Measurements from ENCODE around the gene TLE1.
"Not testable (repeated sequence)": the region's sequence is repeated elsewhere in the genome, so short reads cannot be mapped to it uniquely, and the experiment has no call there.

TLE1 gene

DNA sequence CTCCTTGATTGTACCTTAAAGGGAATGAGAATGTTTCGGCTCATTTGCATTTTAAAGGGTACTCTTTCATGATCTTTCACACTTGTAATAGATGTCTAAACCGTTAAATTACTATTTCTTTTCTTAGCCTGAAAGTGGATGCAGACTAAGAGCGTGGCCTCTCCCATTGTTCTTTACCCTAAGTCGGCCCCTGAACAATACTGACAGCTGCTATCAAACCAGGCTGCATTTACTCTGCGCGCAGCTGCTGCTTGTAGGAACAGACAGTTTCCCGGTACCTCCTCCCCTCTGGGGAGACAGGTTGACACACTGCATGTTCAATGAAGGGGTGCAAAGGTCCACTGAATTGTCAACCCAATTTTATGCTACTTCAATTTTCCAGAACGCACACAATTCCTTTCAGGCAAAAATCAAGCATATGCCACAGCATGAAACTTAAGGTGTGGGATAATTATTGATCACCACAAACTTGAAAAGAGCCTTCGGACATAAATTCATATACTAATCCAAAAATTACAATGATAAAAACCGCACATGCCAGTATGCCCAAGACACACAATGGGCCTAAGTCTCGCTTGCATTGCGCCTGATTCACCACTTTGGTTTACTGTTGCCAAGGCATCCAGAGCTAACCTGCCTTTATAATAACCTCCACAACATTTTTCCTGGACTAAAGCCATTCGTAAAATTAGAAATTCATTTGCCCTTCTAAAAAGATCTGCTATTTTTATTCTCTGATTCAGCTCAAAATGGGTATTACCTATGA is 39.7 kb downstream of the TLE1 start:
- no peak overlapping the region for H3K4me2 ChIP-seq (ENCODE audit: low read depth, low read length, poor library complexity, severe bottlenecking)
- H3K36me3 ChIP-seq (ENCODE audit: insufficient read depth, low read length) = peaks cover 21% of the 10 kb centered on the region; the same call in 1 of the 2 replicates

GRCh38 chr9:81648891-81649290 is 40.5 kb downstream of the TLE1 start:
- Histone ChIP-seq H3F3A (ENCODE audit: low read depth) (no peaks in the 10 kb centered on the region), H3K9me2 (replicated peaks; ENCODE audit: low read depth, low read length) (no peaks in the 10 kb centered on the region), H3K4me1 (ENCODE audit: insufficient read depth, low read length, poor library complexity, severe bottlenecking) (peaks cover 9% of the 10 kb centered on the region), H3K4me2 (ENCODE audit: low read depth, low read length, poor library complexity, severe bottlenecking) (no peak overlapping the region), H3K36me3 (ENCODE audit: insufficient read depth, low read length) (peaks cover 21% of the 10 kb centered on the region; the same call in 1 of the 2 replicates), H3K9ac (ENCODE audit: low read depth, low read length, poor library complexity, severe bottlenecking) (no peak overlapping the region), H3K27me3 (ENCODE audit: insufficient read depth, low read length, poor library complexity, severe bottlenecking) (no peaks in the 10 kb centered on the region), H2AFZ (ENCODE audit: low read length) (no peak overlapping the region), H3K4me3 (ENCODE audit: low read length, poor library complexity, severe bottlenecking) (no peak overlapping the region), H3K79me2 (ENCODE audit: insufficient read depth, low read length) (no peaks in the 10 kb centered on the region), H3K9me3 (ENCODE audit: insufficient read depth, low read depth, low read length) (no peaks in the 10 kb centered on the region), H4K20me1 (ENCODE audit: insufficient read depth, low read length, poor library complexity, severe bottlenecking) (no peaks in the 10 kb centered on the region)
- no peak for TF ChIP-seq EZH2phosphoT487 (IDR thresholded peaks at IDR 0.05; ENCODE audit: borderline replicate concordance)
- TF ChIP-seq CTCF (conservative IDR thresholded peaks at IDR 0.05; ENCODE audit: low read length) = no peak

More for the DNA sequence above, 39.7 kb downstream of the TLE1 start:
- H3K9me3 ChIP-seq (ENCODE audit: insufficient read depth, low read depth, low read length) = no peaks in the 10 kb centered on the region
- TF ChIP-seq CTCF (conservative IDR thresholded peaks at IDR 0.05; ENCODE audit: low read length) = no peak
- no peak for TF ChIP-seq EZH2phosphoT487 (IDR thresholded peaks at IDR 0.05; ENCODE audit: borderline replicate concordance)
- no peaks in the 10 kb centered on the region for H3F3A ChIP-seq (ENCODE audit: low read depth)
- H3K79me2 ChIP-seq (ENCODE audit: insufficient read depth, low read length) = no peaks in the 10 kb centered on the region
- H3K4me3 ChIP-seq (ENCODE audit: low read length, poor library complexity, severe bottlenecking) = no peak overlapping the region
- H3K27me3 ChIP-seq (ENCODE audit: insufficient read depth, low read length, poor library complexity, severe bottlenecking) = no peaks in the 10 kb centered on the region
- no peak overlapping the region for H3K9ac ChIP-seq (ENCODE audit: low read depth, low read length, poor library complexity, severe bottlenecking)
- H3K4me1 ChIP-seq (ENCODE audit: insufficient read depth, low read length, poor library complexity, severe bottlenecking) = peaks cover 9% of the 10 kb centered on the region
- no peaks in the 10 kb centered on the region for H4K20me1 ChIP-seq (ENCODE audit: insufficient read depth, low read length, poor library complexity, severe bottlenecking)
- H3K9me2 ChIP-seq (replicated peaks; ENCODE audit: low read depth, low read length) = no peaks in the 10 kb centered on the region
- H2AFZ ChIP-seq (ENCODE audit: low read length) = no peak overlapping the region

GRCh38 chr9:81646337-81646736 is 43.0 kb downstream of the TLE1 start:
- H3K36me3 ChIP-seq (ENCODE audit: insufficient read depth, low read length) = peaks cover 16% of the 10 kb centered on the region; the same call in 1 of the 2 replicates
- no peak overlapping the region for H3K4me3 ChIP-seq (ENCODE audit: low read length, poor library complexity, severe bottlenecking)
- no peaks in the 10 kb centered on the region for H3K27me3 ChIP-seq (ENCODE audit: insufficient read depth, low read length, poor library complexity, severe bottlenecking)
- TF ChIP-seq CTCF (conservative IDR thresholded peaks at IDR 0.05; ENCODE audit: low read length) (no peak), EZH2phosphoT487 (IDR thresholded peaks at IDR 0.05; ENCODE audit: borderline replicate concordance) (no peak)
- no peak overlapping the region for H3K4me2 ChIP-seq (ENCODE audit: low read depth, low read length, poor library complexity, severe bottlenecking)
- H3K9ac ChIP-seq (ENCODE audit: low read depth, low read length, poor library complexity, severe bottlenecking) = no peak overlapping the region
- no peaks in the 10 kb centered on the region for H4K20me1 ChIP-seq (ENCODE audit: insufficient read depth, low read length, poor library complexity, severe bottlenecking)
- H3K9me3 ChIP-seq (ENCODE audit: insufficient read depth, low read depth, low read length) = no peaks in the 10 kb centered on the region
- H3K9me2 ChIP-seq (replicated peaks; ENCODE audit: low read depth, low read length) = no peaks in the 10 kb centered on the region
- no peak overlapping the region for H2AFZ ChIP-seq (ENCODE audit: low read length)
- no peaks in the 10 kb centered on the region for H3K79me2 ChIP-seq (ENCODE audit: insufficient read depth, low read length)
- H3K4me1 ChIP-seq (ENCODE audit: insufficient read depth, low read length, poor library complexity, severe bottlenecking) = peaks cover 9% of the 10 kb centered on the region
- no peaks in the 10 kb centered on the region for H3F3A ChIP-seq (ENCODE audit: low read depth)

- H3K9me2 ChIP-seq (replicated peaks; ENCODE audit: low read depth, low read length); H3K79me2 ChIP-seq (ENCODE audit: insufficient read depth, low read length); H3K4me1 ChIP-seq (ENCODE audit: insufficient read depth, low read length, poor library complexity, severe bottlenecking); H3F3A ChIP-seq (ENCODE audit: low read depth); H3K36me3 ChIP-seq (ENCODE audit: insufficient read depth, low read length); H2AFZ ChIP-seq (ENCODE audit: low read length); H3K9me3 ChIP-seq (ENCODE audit: insufficient read depth, low read depth, low read length); H3K4me3 ChIP-seq (ENCODE audit: low read length, poor library complexity, severe bottlenecking); H4K20me1 ChIP-seq (ENCODE audit: insufficient read depth, low read length, poor library complexity, severe bottlenecking); H3K4me2 ChIP-seq (ENCODE audit: low read depth, low read length, poor library complexity, severe bottlenecking); H3K27me3 ChIP-seq (ENCODE audit: insufficient read depth, low read length, poor library complexity, severe bottlenecking); H3K9ac ChIP-seq (ENCODE audit: low read depth, low read length, poor library complexity, severe bottlenecking): not testable (repeated sequence)
Measured at GRCh38 chr9:81644513-81644912, 44.8 kb downstream of the TLE1 start.

All from Loucy (cell line).